Suprapubic skin (tissue), 4 donors: Measurements from ENCODE around the gene CCL5. TPM values are rescaled to one million over a fixed set of nuclear protein-coding genes. Genes with fewer than 3 reads are reported as not detected.

ENCODE experiments used
- DNase-seq, 2 donors: peaks; one replicate each; pipeline ENCODE4 v3.0.0-alpha.2; 2019; ENCODE audit warnings: low spot score in 2 of 2
- H3K27ac ChIP-seq: fragments of 200-600 bp; sonication (generic); one replicate; pipeline ENCODE4 v1.5.1; 2019
- H3K27me3 ChIP-seq: fragments of 200-600 bp; sonication (generic); one replicate; pipeline ENCODE4 v1.5.1; 2019
- H3K36me3 ChIP-seq: fragments of 200-600 bp; sonication (generic); one replicate; pipeline ENCODE4 v1.5.1; 2019
- H3K4me1 ChIP-seq: fragments of 200-600 bp; sonication (generic); one replicate; pipeline ENCODE4 v1.5.1; 2019
- H3K4me3 ChIP-seq: fragments of 200-600 bp; sonication (generic); one replicate; pipeline ENCODE4 v1.5.1; 2019; ENCODE audit warnings: mild to moderate bottlenecking
- H3K9me3 ChIP-seq: fragments of 200-600 bp; sonication (generic); one replicate; pipeline ENCODE4 v1.5.1; 2019
- EP300 ChIP-seq: sonication (generic); formaldehyde crosslinking; IDR thresholded peaks from one replicate; pipeline ENCODE4 v1.6.1; 2017; ENCODE audit warnings: antibody characterized with exemption
- POLR2A ChIP-seq, 2 donors: fragments of 450-650 bp; IDR thresholded peaks; one replicate each; pipeline ENCODE4 v1.6.1; 2017; ENCODE audit warnings: antibody characterized with exemption in 2 of 2, mild to moderate bottlenecking in 2 of 2, moderate library complexity in 2 of 2
- POLR2AphosphoS5 ChIP-seq, 3 donors: sonication (generic); formaldehyde crosslinking; IDR thresholded peaks; one replicate each; pipeline ENCODE4 v1.6.1; 2017; ENCODE audit warnings: antibody characterized with exemption in 3 of 3
- WGBS: methylation state at CpG from one replicate; pipeline ENCODE4 v1.1.5; 2018; 5-methylcytosine and 5-hydroxymethylcytosine counted together
- total RNA-seq, 4 donors: library from RNA; depleted of rRNA; stranded (reverse); fragments of >200 nt; gene quantifications; one replicate each; pipeline ENCODE4 v1.1.0, GENCODE V29; 2016
- TF ChIP-seq, protein P1 (sequence below), 2 donors: fragments of 200-600 bp in 1 of 2; fragments of 450-650 bp in 1 of 2; sonication (generic) in 1 of 2; IDR thresholded peaks; one replicate each; pipeline ENCODE4 v1.5.1; 2016 to 2019; ENCODE audit warnings: antibody characterized with exemption in 2 of 2, mild to moderate bottlenecking in 1 of 2, moderate library complexity in 1 of 2

CCL5 gene
- total RNA-seq, 4 donors from 2014 or later, result 0.79 to 2.3 (median 1.4) TPM; not detected in 1

- TF ChIP-seq POLR2A (IDR thresholded peaks at IDR 0.05) (no peak), EP300 (no peak), POLR2AphosphoS5 (IDR thresholded peaks at IDR 0.05) (no peak)
- TF ChIP-seq, protein P1, sequence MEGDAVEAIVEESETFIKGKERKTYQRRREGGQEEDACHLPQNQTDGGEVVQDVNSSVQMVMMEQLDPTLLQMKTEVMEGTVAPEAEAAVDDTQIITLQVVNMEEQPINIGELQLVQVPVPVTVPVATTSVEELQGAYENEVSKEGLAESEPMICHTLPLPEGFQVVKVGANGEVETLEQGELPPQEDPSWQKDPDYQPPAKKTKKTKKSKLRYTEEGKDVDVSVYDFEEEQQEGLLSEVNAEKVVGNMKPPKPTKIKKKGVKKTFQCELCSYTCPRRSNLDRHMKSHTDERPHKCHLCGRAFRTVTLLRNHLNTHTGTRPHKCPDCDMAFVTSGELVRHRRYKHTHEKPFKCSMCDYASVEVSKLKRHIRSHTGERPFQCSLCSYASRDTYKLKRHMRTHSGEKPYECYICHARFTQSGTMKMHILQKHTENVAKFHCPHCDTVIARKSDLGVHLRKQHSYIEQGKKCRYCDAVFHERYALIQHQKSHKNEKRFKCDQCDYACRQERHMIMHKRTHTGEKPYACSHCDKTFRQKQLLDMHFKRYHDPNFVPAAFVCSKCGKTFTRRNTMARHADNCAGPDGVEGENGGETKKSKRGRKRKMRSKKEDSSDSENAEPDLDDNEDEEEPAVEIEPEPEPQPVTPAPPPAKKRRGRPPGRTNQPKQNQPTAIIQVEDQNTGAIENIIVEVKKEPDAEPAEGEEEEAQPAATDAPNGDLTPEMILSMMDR (IDR thresholded peaks at IDR 0.05), result no peak
- H3K27ac ChIP-seq, result no peak overlapping the region
- DNase-seq, result no peak
Measured at GRCh38 chr17:35890774-35891155, 10.6 kb upstream of the CCL5 start.

DNA sequence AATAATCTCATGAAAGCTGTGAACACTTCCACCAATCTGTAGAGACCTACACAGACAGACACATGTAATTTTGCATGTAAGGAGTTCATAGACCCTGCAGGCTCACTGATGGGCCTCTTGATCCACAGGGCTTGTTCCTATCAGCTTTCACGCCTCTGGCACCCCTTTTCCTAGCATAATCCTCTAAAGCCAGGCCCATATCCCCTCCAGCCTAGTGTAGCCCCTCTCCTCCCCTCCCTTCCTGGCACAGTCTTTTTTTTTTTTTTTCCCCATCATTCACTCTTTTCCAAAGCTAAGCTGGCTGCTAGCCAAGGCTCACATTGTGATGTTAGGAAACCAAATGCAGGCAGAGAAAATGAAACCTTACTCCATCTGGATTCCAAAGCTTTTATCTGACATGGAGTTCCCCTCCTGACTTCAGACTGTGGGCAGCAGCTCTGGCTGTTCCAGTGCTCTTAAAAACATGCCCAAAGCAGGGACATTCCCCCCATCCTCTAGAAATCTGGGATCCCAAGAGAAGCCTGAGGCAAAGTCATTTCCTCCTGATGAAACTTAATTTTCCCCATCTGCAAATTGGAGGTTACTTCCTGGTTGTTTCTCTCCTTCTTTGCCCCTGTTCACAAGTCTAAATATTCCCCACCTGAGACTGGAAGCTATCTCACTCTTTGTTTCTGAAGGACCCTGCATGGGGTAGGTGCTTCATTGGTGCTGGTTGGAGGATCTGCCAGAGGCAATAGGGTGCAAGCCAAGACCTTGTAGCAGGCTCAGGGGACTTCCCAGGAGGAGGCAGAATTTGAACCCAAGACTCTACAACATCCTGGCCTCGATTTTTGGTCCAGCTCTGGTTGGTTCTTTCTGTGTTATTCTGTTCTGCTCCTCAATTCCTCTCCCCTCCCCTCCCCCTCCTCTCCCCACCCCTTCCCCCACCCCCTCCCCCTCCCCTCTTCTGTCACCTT lies 9.9 kb upstream of the CCL5 start:
- WGBS, result 61% methylated on average over 2 of the region's 2 CpGs
- DNase-seq, result no peak
- Histone ChIP-seq H3K9me3 (no peaks in the 10 kb centered on the region), H3K4me3 (no peak overlapping the region), H3K27me3 (no peaks in the 10 kb centered on the region), H3K27ac (no peak overlapping the region), H3K4me1 (peaks cover 8% of the 10 kb centered on the region), H3K36me3 (no peaks in the 10 kb centered on the region)
- no peak for TF ChIP-seq POLR2AphosphoS5 (IDR thresholded peaks at IDR 0.05)
- TF ChIP-seq POLR2A (IDR thresholded peaks at IDR 0.05), result no peak
- TF ChIP-seq, protein P1 (IDR thresholded peaks at IDR 0.05), result no peak
- TF ChIP-seq EP300, result no peak

More at GRCh38 chr17:35890774-35891155, 10.6 kb upstream of the CCL5 start:
- Histone ChIP-seq H3K9me3 (no peaks in the 10 kb centered on the region), H3K36me3 (no peaks in the 10 kb centered on the region), H3K27me3 (no peaks in the 10 kb centered on the region), H3K4me3 (no peak overlapping the region), H3K4me1 (peaks cover 8% of the 10 kb centered on the region)
- 38% methylated on average over 4 of the region's 4 CpGs for WGBS

GRCh38 chr17:35889241-35889640 lies 9.1 kb upstream of the CCL5 start:
- TF ChIP-seq POLR2AphosphoS5 (IDR thresholded peaks at IDR 0.05), result no peak
- TF ChIP-seq POLR2A (IDR thresholded peaks at IDR 0.05), result no peak
- TF ChIP-seq EP300, result no peak
- TF ChIP-seq, protein P1 (IDR thresholded peaks at IDR 0.05), result no peak
- H3K36me3 ChIP-seq, result no peaks in the 10 kb centered on the region
- H3K27ac ChIP-seq, result no peak overlapping the region
- 74% methylated on average over 2 of the region's 2 CpGs for WGBS
- no peaks in the 10 kb centered on the region for H3K27me3 ChIP-seq
- DNase-seq, result no peak
- H3K4me3 ChIP-seq, result no peak overlapping the region
- H3K4me1 ChIP-seq, result peaks cover 8% of the 10 kb centered on the region
- no peaks in the 10 kb centered on the region for H3K9me3 ChIP-seq

DNA sequence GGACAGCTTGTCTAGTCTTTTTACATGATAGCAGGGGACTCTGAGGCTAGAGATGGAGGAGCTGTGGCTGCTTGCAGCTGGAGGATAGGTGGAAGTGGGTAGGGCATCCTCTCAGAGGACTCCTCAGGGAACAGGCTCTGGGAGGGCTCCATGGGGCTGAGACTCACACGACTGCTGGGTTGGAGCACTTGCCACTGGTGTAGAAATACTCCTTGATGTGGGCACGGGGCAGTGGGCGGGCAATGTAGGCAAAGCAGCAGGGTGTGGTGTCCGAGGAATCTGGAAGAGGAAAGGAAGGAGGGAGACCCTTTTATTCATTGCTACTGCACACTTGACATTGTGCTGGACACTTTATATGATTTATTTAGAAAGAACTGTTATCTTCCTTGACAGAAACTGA lies 1.8 kb downstream of the CCL5 start:
- TF ChIP-seq POLR2A (IDR thresholded peaks at IDR 0.05), result no peak
- TF ChIP-seq, protein P1 (IDR thresholded peaks at IDR 0.05), result no peak
- Histone ChIP-seq H3K9me3 (no peaks in the 10 kb centered on the region), H3K4me3 (no peak overlapping the region), H3K36me3 (no peaks in the 10 kb centered on the region), H3K27ac (no peak overlapping the region), H3K27me3 (no peaks in the 10 kb centered on the region), H3K4me1 (no peaks in the 10 kb centered on the region)
- DNase-seq, result no peak
- WGBS, result 51% methylated on average over 4 of the region's 4 CpGs

DNA sequence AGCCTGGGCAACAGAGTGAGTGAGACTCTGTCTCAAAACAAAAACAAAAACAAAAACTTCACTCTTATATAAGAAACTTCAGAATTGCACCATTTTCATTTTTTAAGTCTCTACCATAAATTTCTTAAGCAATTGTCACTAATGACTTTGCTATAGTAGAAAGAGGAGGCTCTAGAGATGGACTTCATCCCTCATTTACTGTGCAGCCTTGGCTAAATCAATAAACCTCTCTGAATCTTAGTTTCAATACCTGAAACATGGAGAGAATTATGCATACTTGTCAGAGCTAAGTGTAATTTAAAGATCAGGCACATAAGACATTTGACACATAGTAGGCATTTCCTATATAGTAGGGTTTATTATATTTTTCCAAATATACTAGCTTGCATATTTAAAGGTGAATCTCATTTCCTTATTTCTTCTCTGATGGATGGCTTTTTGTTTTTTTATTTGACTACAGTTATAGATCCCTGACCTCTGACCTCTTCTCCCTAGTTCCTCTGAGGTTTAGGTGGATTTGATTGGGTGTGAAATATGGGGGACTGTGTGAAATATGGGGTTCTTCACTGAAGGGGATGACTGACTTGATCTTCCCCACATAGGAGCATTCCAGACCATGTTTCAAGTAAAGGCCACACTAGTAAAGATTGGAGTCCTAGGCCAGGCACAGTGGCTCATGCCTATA lies 2.7 kb downstream of the CCL5 start:
- H3K36me3 ChIP-seq, result no peaks in the 10 kb centered on the region
- TF ChIP-seq EP300 (no peak), POLR2A (IDR thresholded peaks at IDR 0.05) (no peak), POLR2AphosphoS5 (IDR thresholded peaks at IDR 0.05) (no peak)
- TF ChIP-seq, protein P1 (IDR thresholded peaks at IDR 0.05), result no peak
- no peaks in the 10 kb centered on the region for H3K9me3 ChIP-seq
- no peak for DNase-seq
- H3K27me3 ChIP-seq, result no peaks in the 10 kb centered on the region
- H3K4me1 ChIP-seq, result no peaks in the 10 kb centered on the region
- H3K4me3 ChIP-seq, result no peak overlapping the region
- no peak overlapping the region for H3K27ac ChIP-seq
